Vagina (tissue), 2 donors: ENCODE data around the gene SMC4. TPM values are rescaled to one million over a fixed set of nuclear protein-coding genes. Genes with fewer than 3 reads are reported as not detected.

Source experiments
- DNase-seq, 2 donors: peaks; one replicate each; pipeline ENCODE4 v3.0.0-alpha.2; 2017; ENCODE audit errors: extremely low spot score in 2 of 2
- H3K27ac ChIP-seq: fragments of 200-600 bp; sonication (generic); one replicate; pipeline ENCODE4 v1.5.1; 2019
- H3K27me3 ChIP-seq: fragments of 200-600 bp; sonication (generic); one replicate; pipeline ENCODE4 v1.5.1; 2019
- H3K36me3 ChIP-seq, 2 donors: fragments of 200-600 bp; sonication (generic); one replicate each; pipeline ENCODE4 v1.5.1; 2017 to 2019
- H3K4me1 ChIP-seq: fragments of 200-600 bp; sonication (generic); one replicate; pipeline ENCODE4 v1.5.1; 2019
- H3K4me3 ChIP-seq, 2 donors: fragments of 200-600 bp; sonication (generic); 1 replicate in 1 of 2; 2 replicates in 1 of 2; pipeline ENCODE4 v1.5.1; 2016 to 2019
- H3K9me3 ChIP-seq: fragments of 200-600 bp; sonication (generic); one replicate; pipeline ENCODE4 v1.5.1; 2019
- CTCF ChIP-seq, 3 experiments: fragments of 450-650 bp in 2 of 3; fragments of 200-600 bp in 1 of 3; sonication (generic) in 1 of 3; IDR thresholded peaks; one replicate each; pipeline ENCODE4 v1.5.1; 2017 to 2019; ENCODE audit warnings: antibody characterized with exemption in 3 of 3, mild to moderate bottlenecking in 2 of 3, moderate library complexity in 2 of 3
- POLR2A ChIP-seq, 2 donors: fragments of 450-650 bp; IDR thresholded peaks; one replicate each; pipeline ENCODE4 v1.6.1; 2017; ENCODE audit warnings: antibody characterized with exemption in 2 of 2, mild to moderate bottlenecking in 2 of 2, moderate library complexity in 2 of 2
- POLR2AphosphoS5 ChIP-seq, 2 donors: sonication (generic); formaldehyde crosslinking; IDR thresholded peaks; one replicate each; pipeline ENCODE4 v1.9.0; 2017; ENCODE audit warnings: antibody characterized with exemption in 2 of 2, mild to moderate bottlenecking in 2 of 2, low read depth in 1 of 2; ENCODE audit not compliant: insufficient read depth in 1 of 2
- intact Hi-C: fragments of 100-400 bp; cut with DNase I; formaldehyde crosslinking; loops from one replicate; pipeline ENCODE4 v1.15.1; 2023
- total RNA-seq: library from RNA; depleted of rRNA; stranded (reverse); fragments of >200 nt; gene quantifications from one replicate; pipeline ENCODE4 v1.2.3, GENCODE V29; 2016

The SMC4 gene
- total RNA-seq, 1 donor from 2014 or later = 41.5 TPM

- Histone ChIP-seq H3K36me3 (no peaks in the 10 kb centered on the region), H3K4me1 (peaks cover 14% of the 10 kb centered on the region), H3K27ac (no peak overlapping the region), H3K9me3 (no peaks in the 10 kb centered on the region), H3K4me3 (no peak overlapping the region), H3K27me3 (no peaks in the 10 kb centered on the region)
- no peak for DNase-seq
- TF ChIP-seq CTCF (IDR thresholded peaks at IDR 0.05) = no peak
- TF ChIP-seq POLR2A (IDR thresholded peaks at IDR 0.05) = no peak
- TF ChIP-seq POLR2AphosphoS5 (IDR thresholded peaks at IDR 0.05; ENCODE audit: insufficient read depth in 1 of 2, low read depth in 1 of 2) = no peak
- intact Hi-C loops = no loop called here
These were observed 46.4 kb downstream of the SMC4 start for GRCh38 chr3:160445854-160446253.

GRCh38 chr3:160446522-160447056 is 47.1 kb downstream of the SMC4 start:
- H3K27me3 ChIP-seq = no peaks in the 10 kb centered on the region
- no peak overlapping the region for H3K27ac ChIP-seq
- H3K36me3 ChIP-seq = no peaks in the 10 kb centered on the region
- H3K9me3 ChIP-seq = no peaks in the 10 kb centered on the region
- peaks cover 14% of the 10 kb centered on the region for H3K4me1 ChIP-seq
- TF ChIP-seq CTCF (IDR thresholded peaks at IDR 0.05) = no peak
- TF ChIP-seq POLR2A (IDR thresholded peaks at IDR 0.05) = no peak
- no peak for TF ChIP-seq POLR2AphosphoS5 (IDR thresholded peaks at IDR 0.05; ENCODE audit: insufficient read depth in 1 of 2, low read depth in 1 of 2)
- no peak for DNase-seq
- intact Hi-C loops = no loop called here
- H3K4me3 ChIP-seq = no peak overlapping the region

GRCh38 chr3:160447544-160447943 is 48.1 kb downstream of the SMC4 start:
- Histone ChIP-seq H3K27ac (no peak overlapping the region), H3K4me1 (peaks cover 14% of the 10 kb centered on the region), H3K36me3 (no peaks in the 10 kb centered on the region), H3K9me3 (no peaks in the 10 kb centered on the region), H3K27me3 (no peaks in the 10 kb centered on the region), H3K4me3 (no peak overlapping the region)
- TF ChIP-seq CTCF (IDR thresholded peaks at IDR 0.05) (no peak), POLR2AphosphoS5 (IDR thresholded peaks at IDR 0.05; ENCODE audit: insufficient read depth in 1 of 2, low read depth in 1 of 2) (no peak), POLR2A (IDR thresholded peaks at IDR 0.05) (no peak)
- no peak for DNase-seq
- intact Hi-C loops = no loop called here

- DNase-seq = no peak
- H3K9me3 ChIP-seq = no peaks in the 10 kb centered on the region
- H3K27me3 ChIP-seq = no peaks in the 10 kb centered on the region
- H3K36me3 ChIP-seq = no peaks in the 10 kb centered on the region
- peak overlapping the region; percentile 51 for H3K27ac ChIP-seq
- no peak for TF ChIP-seq POLR2AphosphoS5 (IDR thresholded peaks at IDR 0.05; ENCODE audit: insufficient read depth in 1 of 2, low read depth in 1 of 2)
- TF ChIP-seq POLR2A (IDR thresholded peaks at IDR 0.05) = no peak
- TF ChIP-seq CTCF (IDR thresholded peaks at IDR 0.05) = no peak
- intact Hi-C loops = no loop called here
- H3K4me1 ChIP-seq = peaks cover 14% of the 10 kb centered on the region
- H3K4me3 ChIP-seq = peak overlapping the region; percentile 50 to 53
These were observed 49.6 kb downstream of the SMC4 start for GRCh38 chr3:160448845-160449635.
